ENCODE results near the gene KBTBD6.
"Not testable (repeated sequence)": the region's sequence is repeated elsewhere in the genome, so short reads cannot be mapped to it uniquely, and the experiment has no call there.

Gene KBTBD6

GRCh38 chr13:41131660-41132511 lies 716 bp downstream of the KBTBD6 start:
- not testable (repeated sequence) for DNase-seq

DNA sequence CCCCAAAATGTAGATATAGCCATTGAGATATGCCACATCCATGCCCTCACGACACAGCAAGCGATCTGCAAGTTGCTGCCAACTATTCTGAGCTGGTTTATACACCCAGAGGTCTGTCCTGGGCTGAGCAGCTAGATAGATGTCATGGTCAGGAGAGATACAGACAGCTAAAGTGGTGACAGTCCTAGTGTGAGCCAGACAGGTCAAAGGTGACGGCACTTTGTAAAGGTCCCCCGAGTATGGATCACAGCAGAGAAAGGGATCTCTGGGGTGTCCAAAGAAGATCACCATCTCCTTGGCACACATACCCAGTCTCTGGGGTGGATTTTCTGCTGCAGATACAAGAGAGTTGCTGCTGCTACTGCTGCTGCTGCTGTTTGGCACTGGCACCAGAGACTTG lies 1.4 kb downstream of the KBTBD6 start:
- not testable (repeated sequence) for DNase-seq

GRCh38 chr13:41130356-41130755 lies 2.2 kb downstream of the KBTBD6 start:
- DNase-seq = no peak

GRCh38 chr13:41127701-41128100 lies 4.9 kb downstream of the KBTBD6 start:
- DNase-seq = no peak

DNA sequence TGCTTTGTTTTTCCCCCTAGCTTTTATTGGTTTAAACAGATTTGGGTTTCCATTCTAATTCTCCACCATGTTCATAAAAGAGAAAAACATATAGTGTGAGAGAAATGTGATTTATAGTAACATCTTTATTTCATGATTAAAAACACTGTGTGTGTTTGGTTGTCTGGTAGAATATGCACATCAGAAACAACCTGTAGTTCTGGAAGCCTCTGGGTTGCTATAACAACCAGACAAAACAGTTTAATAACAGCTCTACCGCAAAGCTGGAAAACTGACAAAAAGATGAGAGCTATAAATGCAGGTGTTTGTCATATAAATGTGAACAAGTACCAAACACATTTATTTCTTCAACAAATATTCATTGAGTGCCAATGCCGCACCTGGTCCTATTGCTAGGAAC lies 9.8 kb downstream of the KBTBD6 start:
- DNase-seq = no peak

GRCh38 chr13:41117869-41118268 lies 14.7 kb downstream of the KBTBD6 start:
- no peak for DNase-seq

GRCh38 chr13:41111454-41111853 lies 21.1 kb downstream of the KBTBD6 start:
- DNase-seq = no peak

DNA sequence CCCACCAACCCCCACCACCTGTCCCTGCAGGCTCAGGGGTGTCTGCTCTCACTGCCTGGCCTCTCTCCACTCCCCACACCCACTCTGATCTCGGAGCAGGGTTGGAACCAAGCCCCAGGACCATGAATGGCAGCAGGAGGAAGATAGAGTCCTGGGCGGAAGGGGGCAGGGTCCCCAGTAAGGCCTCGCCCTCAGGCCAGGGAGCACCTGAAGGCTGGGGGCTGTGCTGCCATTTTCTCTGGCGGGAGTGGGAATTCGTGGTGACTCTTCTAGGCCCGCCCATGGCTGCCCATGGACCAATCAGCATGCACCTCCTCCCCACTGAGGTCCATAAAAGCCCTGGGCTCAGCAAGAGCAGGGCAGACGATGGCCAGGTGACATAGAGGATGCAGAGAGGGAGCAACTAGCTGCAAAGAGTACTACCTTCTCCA lies 25.0 kb downstream of the KBTBD6 start:
- no peak for DNase-seq

DNA sequence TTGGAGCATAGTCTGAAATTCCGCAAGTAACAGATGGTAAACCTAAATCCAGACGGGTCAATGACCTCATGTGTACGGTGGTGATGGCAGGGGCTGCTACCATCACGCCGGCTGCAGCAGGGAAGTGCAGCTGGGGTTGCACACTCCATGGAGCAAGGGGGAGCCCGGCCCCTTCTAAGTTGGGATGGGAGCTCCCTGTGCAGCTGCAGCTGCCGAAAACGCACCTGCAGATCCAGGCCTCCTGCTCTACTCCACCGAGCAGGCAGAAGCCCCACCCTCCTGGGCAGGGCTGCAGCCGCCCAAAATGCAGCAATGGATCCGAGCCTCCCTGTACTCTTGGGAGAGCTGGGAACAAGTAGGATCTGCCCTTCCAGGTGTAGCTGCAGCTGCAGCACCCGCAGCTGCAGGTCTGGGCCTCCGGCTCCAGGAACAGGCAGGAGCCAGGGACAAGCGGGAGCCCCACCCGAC lies 25.5 kb downstream of the KBTBD6 start:
- DNase-seq = no peak

GRCh38 chr13:41099986-41100385 lies 32.6 kb downstream of the KBTBD6 start:
- no peak for DNase-seq

- no peak for DNase-seq
Measured at GRCh38 chr13:41098761-41099160, 33.8 kb downstream of the KBTBD6 start.

DNA sequence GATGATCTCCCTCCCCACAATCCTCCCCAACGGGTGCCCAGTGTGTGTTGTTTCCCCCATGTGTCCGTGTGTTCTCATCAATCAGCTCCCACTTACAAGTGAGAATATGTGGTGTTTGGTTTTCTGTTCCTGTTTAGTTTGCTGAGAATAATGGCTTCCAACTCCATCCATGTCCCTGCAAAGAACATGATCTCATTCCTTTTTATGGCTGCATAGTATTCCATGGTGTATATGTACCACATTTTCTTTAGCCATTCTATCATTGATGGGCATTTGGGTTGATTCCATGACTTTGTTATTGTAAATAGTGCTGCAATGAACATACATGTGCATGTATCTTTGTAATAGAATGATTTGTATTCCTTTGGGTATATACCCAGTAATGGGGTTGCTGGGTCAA lies 36.9 kb downstream of the KBTBD6 start:
- not testable (repeated sequence) for DNase-seq

GRCh38 chr13:41085961-41086585 lies 46.5 kb downstream of the KBTBD6 start:
- DNase-seq = no peak

DNA sequence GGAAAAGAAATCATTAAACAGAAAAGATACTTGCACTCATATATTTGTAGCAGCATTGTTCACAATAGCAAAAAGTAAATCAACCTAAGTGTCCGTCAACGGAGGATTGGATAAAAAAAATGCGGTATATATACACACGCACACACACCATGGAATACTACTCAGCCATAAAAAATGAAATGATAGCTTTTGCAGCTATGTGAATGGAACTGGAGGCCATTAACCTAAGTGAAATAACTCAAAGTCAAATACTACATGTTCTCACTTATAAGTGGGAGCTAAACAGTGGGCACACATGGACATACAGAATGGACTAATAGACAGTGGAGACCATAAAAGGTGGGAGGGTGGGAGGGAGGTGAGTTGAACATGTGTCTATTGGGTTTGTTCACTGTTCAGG lies 52.9 kb downstream of the KBTBD6 start:
- DNase-seq = no peak

Measured in GF-D8 (cell line).